Body of pancreas (tissue), 4 donors: ENCODE results near the gene PTPRM. TPM values are rescaled to one million over a fixed set of nuclear protein-coding genes. Genes with fewer than 3 reads are reported as not detected.
A peak's percentile ranks its signal among the peaks of the same experiment; 100 is the strongest.
"Not testable (repeated sequence)": the region's sequence is repeated elsewhere in the genome, so short reads cannot be mapped to it uniquely, and the experiment has no call there.

Experiments
- ATAC-seq: fragments of 150-250 bp; one replicate; pipeline ENCODE4 v1.9.1; 2016
- DNase-seq, 4 donors: peaks; one replicate each; pipeline ENCODE4 v3.0.0-alpha.2; 2019
- H3K27ac ChIP-seq, 4 donors: fragments of 200-600 bp; sonication (generic); 1 replicate in 3 of 4; 2 replicates in 1 of 4; pipeline versions ENCODE4 v1.5.1 to v1.6.1; 2016 to 2019; ENCODE audit warnings: mild to moderate bottlenecking in 1 of 4, mixed read lengths in 1 of 4, moderate library complexity in 1 of 4
- H3K27me3 ChIP-seq, 2 donors: fragments of 200-600 bp; sonication (generic); one replicate each; pipeline ENCODE4 v1.6.0; 2016; ENCODE audit warnings: mild to moderate bottlenecking in 1 of 2
- H3K36me3 ChIP-seq, 2 donors: fragments of 200-600 bp; sonication (generic); replicated peaks in 1 of 2; 2 replicates each; pipeline ENCODE4 v1.5.1; 2016; ENCODE audit warnings: low read depth in 2 of 2; ENCODE audit not compliant: insufficient read depth in 1 of 2
- H3K4me1 ChIP-seq: fragments of 200-600 bp; sonication (generic); one replicate; pipeline ENCODE4 v1.6.0; 2016
- H3K4me3 ChIP-seq, 2 donors: fragments of 200-600 bp; sonication (generic); 1 replicate in 1 of 2; 2 replicates in 1 of 2; pipeline ENCODE4 v1.5.1; 2016 to 2019
- H3K9me3 ChIP-seq, 3 donors: fragments of 200-600 bp; sonication (generic); 1 replicate in 2 of 3; 2 replicates in 1 of 3; pipeline ENCODE4 v1.5.1; 2016
- POLR2A ChIP-seq, 3 donors: fragments of 450-650 bp; IDR thresholded peaks; one replicate each; pipeline ENCODE4 v1.6.1; 2016; ENCODE audit warnings: antibody characterized with exemption in 3 of 3, mild to moderate bottlenecking in 2 of 3
- WGBS, 2 donors: methylation state at CpG; one replicate each; pipeline ENCODE4 v1.1.5; 2017; 5-methylcytosine and 5-hydroxymethylcytosine counted together
- intact Hi-C: fragments of 100-400 bp; cut with DNase I; formaldehyde crosslinking; loops from one replicate; pipeline ENCODE4 v1.15.1; 2023
- total RNA-seq, 2 donors: library from RNA; depleted of rRNA; stranded (reverse); fragments of >200 nt; gene quantifications; one replicate each; pipeline ENCODE4 v1.1.0, GENCODE V29; 2016
- TF ChIP-seq, protein P1 (sequence below), 7 experiments: fragments of 450-650 bp in 4 of 7; fragments of 200-600 bp in 3 of 7; sonication (generic) in 3 of 7; IDR thresholded peaks; one replicate each; pipeline ENCODE4 v1.5.1; 2016 to 2019; ENCODE audit warnings: antibody characterized with exemption in 7 of 7

PTPRM gene
- total RNA-seq, 2 donors from 2014 or later = 38.2 to 48.0 TPM

GRCh38 chr18:7733642-7734041 lies 166.5 kb downstream of the PTPRM start:
- no peak for TF ChIP-seq POLR2A (IDR thresholded peaks at IDR 0.05)
- TF ChIP-seq, protein P1, sequence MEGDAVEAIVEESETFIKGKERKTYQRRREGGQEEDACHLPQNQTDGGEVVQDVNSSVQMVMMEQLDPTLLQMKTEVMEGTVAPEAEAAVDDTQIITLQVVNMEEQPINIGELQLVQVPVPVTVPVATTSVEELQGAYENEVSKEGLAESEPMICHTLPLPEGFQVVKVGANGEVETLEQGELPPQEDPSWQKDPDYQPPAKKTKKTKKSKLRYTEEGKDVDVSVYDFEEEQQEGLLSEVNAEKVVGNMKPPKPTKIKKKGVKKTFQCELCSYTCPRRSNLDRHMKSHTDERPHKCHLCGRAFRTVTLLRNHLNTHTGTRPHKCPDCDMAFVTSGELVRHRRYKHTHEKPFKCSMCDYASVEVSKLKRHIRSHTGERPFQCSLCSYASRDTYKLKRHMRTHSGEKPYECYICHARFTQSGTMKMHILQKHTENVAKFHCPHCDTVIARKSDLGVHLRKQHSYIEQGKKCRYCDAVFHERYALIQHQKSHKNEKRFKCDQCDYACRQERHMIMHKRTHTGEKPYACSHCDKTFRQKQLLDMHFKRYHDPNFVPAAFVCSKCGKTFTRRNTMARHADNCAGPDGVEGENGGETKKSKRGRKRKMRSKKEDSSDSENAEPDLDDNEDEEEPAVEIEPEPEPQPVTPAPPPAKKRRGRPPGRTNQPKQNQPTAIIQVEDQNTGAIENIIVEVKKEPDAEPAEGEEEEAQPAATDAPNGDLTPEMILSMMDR (IDR thresholded peaks at IDR 0.05) = no peak
- Histone ChIP-seq H3K4me1 (peaks cover 76% of the 10 kb centered on the region), H3K9me3 (no peaks in the 10 kb centered on the region), H3K27me3 (no peaks in the 10 kb centered on the region), H3K4me3 (no peak overlapping the region), H3K36me3 (no peaks in the 10 kb centered on the region), H3K27ac (no peak overlapping the region)
- ATAC-seq (no peak), DNase-seq (no peak)
- intact Hi-C loops = no loop called here
- 89 to 92% methylated on average over 1 of the region's 1 CpG for WGBS, 2 donors

GRCh38 chr18:7735196-7735595 lies 168.1 kb downstream of the PTPRM start:
- Histone ChIP-seq H3K4me3 (no peak overlapping the region), H3K27ac (peak overlapping the region in 3 of 4 donors; percentile 3 to 79 (median 57)), H3K27me3 (no peaks in the 10 kb centered on the region), H3K4me1 (peaks cover 60% of the 10 kb centered on the region), H3K9me3 (no peaks in the 10 kb centered on the region), H3K36me3 (no peaks in the 10 kb centered on the region)
- TF ChIP-seq, protein P1 (IDR thresholded peaks at IDR 0.05) = peak in 2 of 7 experiments; percentile 25 to 38
- TF ChIP-seq POLR2A (IDR thresholded peaks at IDR 0.05) = no peak
- ATAC-seq (no peak), DNase-seq (no peak)
- 59 to 75% methylated on average over 4 of the region's 4 CpGs for WGBS, 2 donors
- intact Hi-C loops = no loop called here

DNA sequence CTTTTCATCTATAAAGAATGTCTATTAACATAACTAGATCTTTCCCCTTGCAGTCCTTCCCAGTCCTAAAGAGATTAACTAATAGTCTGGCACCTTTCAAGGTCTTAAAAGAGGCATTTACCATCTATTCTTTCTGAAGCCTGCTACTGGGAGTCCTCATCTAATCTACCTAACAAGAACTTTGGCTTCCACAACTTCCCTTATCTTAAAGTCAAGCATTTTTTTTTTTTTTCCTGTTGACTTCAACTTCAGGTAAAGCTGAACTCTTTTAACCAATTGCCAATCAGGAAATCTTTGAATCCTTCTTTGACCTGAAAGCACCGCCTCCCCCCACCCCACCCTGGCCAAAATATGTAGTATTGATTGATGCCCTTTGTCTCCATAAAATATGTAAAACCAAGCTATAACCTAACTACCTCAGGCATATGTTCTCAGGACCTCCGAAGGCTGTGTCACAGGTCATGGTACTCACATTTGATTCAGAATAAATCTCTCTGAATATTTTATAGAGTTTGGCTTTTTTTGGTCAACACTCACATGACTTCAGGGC lies 168.6 kb downstream of the PTPRM start:
- no peaks in the 10 kb centered on the region for H3K9me3 ChIP-seq
- peak overlapping the region in 3 of 4 donors; percentile 3 to 79 (median 57) for H3K27ac ChIP-seq
- DNase-seq (no peak), ATAC-seq (peak; percentile 79)
- 23 to 45% methylated on average over 2 of the region's 2 CpGs for WGBS, 2 donors
- no peak overlapping the region for H3K4me3 ChIP-seq
- no peak for TF ChIP-seq POLR2A (IDR thresholded peaks at IDR 0.05)
- TF ChIP-seq, protein P1 (IDR thresholded peaks at IDR 0.05) = no peak
- no peaks in the 10 kb centered on the region for H3K27me3 ChIP-seq
- no peaks in the 10 kb centered on the region for H3K36me3 ChIP-seq
- peaks cover 57% of the 10 kb centered on the region for H3K4me1 ChIP-seq
- intact Hi-C loops = no loop called here

DNA sequence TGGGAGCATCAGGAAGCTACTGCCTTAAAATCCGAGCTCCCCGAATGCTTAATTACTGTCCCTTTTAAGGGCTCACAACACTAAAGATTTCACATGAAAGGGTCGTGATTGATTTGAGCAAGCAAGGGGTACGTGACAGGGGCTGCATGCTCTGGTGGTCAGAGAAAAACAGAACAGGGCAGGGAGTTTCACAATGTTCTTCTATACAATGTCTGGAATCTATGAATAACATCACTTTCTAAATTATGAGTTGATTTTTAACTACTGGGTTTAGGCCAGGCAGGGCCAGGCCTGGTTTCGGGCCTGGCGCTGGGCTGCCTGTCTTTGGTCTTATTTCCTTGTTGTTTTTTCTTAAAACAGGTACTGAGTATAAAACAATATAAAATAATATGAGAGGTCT lies 169.4 kb downstream of the PTPRM start:
- H3K4me3 ChIP-seq, ATAC-seq, DNase-seq, H3K36me3 ChIP-seq, H3K9me3 ChIP-seq, H3K27me3 ChIP-seq, intact Hi-C loops: not testable (repeated sequence)
- Histone ChIP-seq H3K4me1 (peaks cover 54% of the 10 kb centered on the region), H3K27ac (peak overlapping the region in 3 of 4 donors; percentile 3 to 79 (median 57))
- 51 to 59% methylated on average over 6 of the region's 6 CpGs for WGBS, 2 donors

- Histone ChIP-seq H3K4me3 (no peak overlapping the region), H3K9me3 (no peaks in the 10 kb centered on the region), H3K27ac (peak overlapping the region in 3 of 4 donors; percentile 3 to 79 (median 57)), H3K36me3 (no peaks in the 10 kb centered on the region), H3K27me3 (no peaks in the 10 kb centered on the region), H3K4me1 (peaks cover 53% of the 10 kb centered on the region)
- DNase-seq (peak in 2 of 4 donors; percentile 22 to 48), ATAC-seq (peak; percentile 52)
- 41 to 47% methylated on average over 2 of the region's 2 CpGs for WGBS, 2 donors
- no peak for TF ChIP-seq POLR2A (IDR thresholded peaks at IDR 0.05)
- TF ChIP-seq, protein P1 (IDR thresholded peaks at IDR 0.05) = peak in 2 of 7 experiments; percentile 5 to 12
- intact Hi-C loops = no loop called here
Observed at GRCh38 chr18:7737550-7737949, 170.4 kb downstream of the PTPRM start.
